IMR-90 (cell line): Measurements from ENCODE around the gene ULBP2. TPM values are rescaled to one million over a fixed set of nuclear protein-coding genes. Genes with fewer than 3 reads are reported as not detected.

Experiments used
- ATAC-seq: fragments of 200-7000 bp; cut with Tn5 transposase; 2 replicates; pipeline ENCODE4 v1.9.1; 2020; ENCODE audit warnings: low read depth, mild to moderate bottlenecking, moderate library complexity
- BruUV-seq: library from RNA; stranded (reverse); fragments of 400-500 nt; replicated peaks from 2 replicates; lab custom pipeline; 2021; lab: Mats Ljungman, UMichigan
- CTCF ChIA-PET: fragments of 300-600 bp; formaldehyde crosslinking; extraction: SDS; loops from one replicate; lab custom pipeline; 2021; ENCODE audit warnings: antibody characterized with exemption; lab: Yijun Ruan, JAX
- POLR2A ChIA-PET: fragments of 300-600 bp; sonication (Branson Sonifier 250); formaldehyde crosslinking; loops from one replicate; lab custom pipeline; 2022; ENCODE audit warnings: antibody characterized with exemption; ENCODE audit not compliant: unreplicated experiment; lab: Charles Lee
- DNase-seq: peaks from one replicate; pipeline ENCODE4 v3.0.0; 2013
- H2AFZ ChIP-seq: replicated peaks from 2 replicates; pipeline ENCODE3; 2013; ENCODE audit warnings: low read length, mild to moderate bottlenecking; ENCODE audit not compliant: poor library complexity
- H2AK5ac ChIP-seq: 2 replicates; pipeline ENCODE4 v1.6.1; 2013; ENCODE audit warnings: low read depth, low read length, inconsistent platforms
- H2AK9ac ChIP-seq: replicated peaks from 2 replicates; pipeline ENCODE3; 2013; ENCODE audit warnings: mild to moderate bottlenecking, low read depth, low read length, moderate library complexity; ENCODE audit not compliant: poor library complexity
- H2BK120ac ChIP-seq: 2 replicates; pipeline ENCODE4 v1.6.1; 2013; ENCODE audit warnings: low read depth, low read length, inconsistent platforms
- H2BK15ac ChIP-seq: 3 replicates; pipeline ENCODE4 v1.6.1; 2013; ENCODE audit warnings: low read depth, low read length, inconsistent platforms
- H2BK20ac ChIP-seq: 2 replicates; pipeline ENCODE4 v1.6.1; 2013; ENCODE audit warnings: low read depth, mild to moderate bottlenecking, inconsistent platforms, low read length, moderate library complexity
- H2BK5ac ChIP-seq: 2 replicates; pipeline ENCODE4 v1.6.1; 2013; ENCODE audit warnings: mild to moderate bottlenecking, low read depth, low read length, inconsistent platforms; ENCODE audit not compliant: poor library complexity, severe bottlenecking
- H3K14ac ChIP-seq: replicated peaks from 2 replicates; pipeline ENCODE4 v1.6.1; 2013; ENCODE audit warnings: low read depth, low read length, inconsistent platforms
- H3K18ac ChIP-seq: 2 replicates; pipeline ENCODE4 v1.6.1; 2013; ENCODE audit warnings: low read depth, low read length, control low read depth
- H3K23ac ChIP-seq: 2 replicates; pipeline ENCODE4 v1.6.1; 2013; ENCODE audit warnings: low read depth, low read length, inconsistent platforms
- H3K27ac ChIP-seq: 2 replicates; pipeline ENCODE4 v1.5.1; 2013; ENCODE audit warnings: mild to moderate bottlenecking, control low read depth, low read length; ENCODE audit not compliant: insufficient read depth
- H3K27me3 ChIP-seq: 2 replicates; pipeline ENCODE4 v1.6.1; 2013; ENCODE audit warnings: low read length; ENCODE audit not compliant: control insufficient read depth, insufficient read depth
- H3K36me3 ChIP-seq: 2 replicates; pipeline ENCODE4 v1.6.1; 2013; ENCODE audit warnings: low read length, mixed read lengths; ENCODE audit not compliant: control insufficient read depth, insufficient read depth
- H3K4ac ChIP-seq: 2 replicates; pipeline ENCODE4 v1.6.1; 2013; ENCODE audit warnings: low read depth, low read length, inconsistent platforms
- H3K4me1 ChIP-seq: 2 replicates; pipeline ENCODE4 v1.6.1; 2013; ENCODE audit warnings: low read length, mixed read lengths; ENCODE audit not compliant: control insufficient read depth, insufficient read depth
- H3K4me2 ChIP-seq: 2 replicates; pipeline ENCODE4 v1.6.1; 2013; ENCODE audit warnings: low read depth, mild to moderate bottlenecking, control low read depth, low read length, moderate library complexity
- H3K4me3 ChIP-seq: 2 replicates; pipeline ENCODE4 v1.5.1; 2013; ENCODE audit warnings: low read depth, mild to moderate bottlenecking, control low read depth, low read length, moderate library complexity; ENCODE audit not compliant: insufficient read depth
- H3K56ac ChIP-seq: 2 replicates; pipeline ENCODE4 v1.6.1; 2013; ENCODE audit warnings: low read length, inconsistent platforms; ENCODE audit not compliant: insufficient read depth; ENCODE audit errors: extremely low read depth
- H3K79me1 ChIP-seq, 2 experiments: 2 replicates each; pipeline ENCODE4 v1.6.1; 2013; ENCODE audit warnings: low read length in 2 of 2, inconsistent platforms in 1 of 2, low read depth in 1 of 2
- H3K9ac ChIP-seq: 2 replicates; pipeline ENCODE4 v1.6.1; 2013; ENCODE audit warnings: low read depth, low read length, control low read depth
- H3K9me1 ChIP-seq: 2 replicates; pipeline ENCODE4 v1.6.1; 2013; ENCODE audit warnings: low read length, inconsistent platforms; ENCODE audit not compliant: insufficient read depth
- H3K9me3 ChIP-seq: 2 replicates; pipeline ENCODE4 v1.6.1; 2013; ENCODE audit warnings: low read length; ENCODE audit not compliant: control insufficient read depth, insufficient read depth
- H4K20me1 ChIP-seq: 2 replicates; pipeline ENCODE4 v1.6.1; 2013; ENCODE audit warnings: low read length, inconsistent platforms; ENCODE audit not compliant: insufficient read depth
- H4K5ac ChIP-seq: 2 replicates; pipeline ENCODE4 v1.6.1; 2013; ENCODE audit warnings: mild to moderate bottlenecking, low read depth, low read length, control low read depth
- H4K8ac ChIP-seq, 2 experiments: 2 replicates each; pipeline ENCODE4 v1.6.1; 2013; ENCODE audit warnings: low read depth in 2 of 2, low read length in 2 of 2, control low read depth in 1 of 2, inconsistent platforms in 1 of 2
- H4K91ac ChIP-seq: 2 replicates; pipeline ENCODE4 v1.6.1; 2013; ENCODE audit warnings: low read depth, low read length, inconsistent platforms; ENCODE audit not compliant: insufficient read depth
- ELK1 ChIP-seq: fragments of 150-350 bp; IDR thresholded peaks from 2 replicates; pipeline ENCODE4 v1.6.1; 2016; ENCODE audit warnings: low read depth, mild to moderate bottlenecking, low read length, moderate library complexity, borderline replicate concordance
- SMC3 ChIP-seq: fragments of 150-350 bp; IDR thresholded peaks from 2 replicates; pipeline ENCODE4 v1.6.1; 2016; ENCODE audit warnings: low read depth, mild to moderate bottlenecking, antibody characterized with exemption, low read length, moderate library complexity
- WGBS, 2 experiments: methylation state at CpG; one replicate each; pipeline versions ENCODE4 v1.1.5 to v1.1.7; 2013; ENCODE audit warnings: missing lambda C conversion rate in 2 of 2; ENCODE audit not compliant: insufficient read length in 1 of 2; ENCODE audit errors: extremely low coverage in 2 of 2; 5-methylcytosine and 5-hydroxymethylcytosine counted together
- dilution Hi-C: fragments of 300-500 bp; cut with HindIII; formaldehyde crosslinking; loops from one replicate; pipeline ENCODE4 v1.14.3; 2018; ENCODE audit warnings: low sequenced_read_pairs; ENCODE audit not compliant: unreplicated experiment
- in situ Hi-C: fragments of 300-500 bp; cut with MboI; formaldehyde crosslinking; loops from 3 replicates; pipeline ENCODE4 v1.14.3; 2019; ENCODE audit warnings: low sequenced_read_pairs, inconsistent platforms, mixed read lengths
- intact Hi-C: fragments of 100-400 bp; cut with micrococcal nuclease; formaldehyde crosslinking; loops from 2 replicates; pipeline ENCODE4 v1.10.0; 2022
- polyA plus RNA-seq, 3 experiments: library from polyadenylated mRNA; depleted of rRNA; stranded (reverse); fragments of >200 nt; gene quantifications; 2 replicates each; pipeline ENCODE4 v1.2.3, GENCODE V29; 2012; ENCODE audit warnings: low replicate concordance in 1 of 3
- total RNA-seq: library from RNA; depleted of rRNA; stranded (reverse); fragments of >200 nt; gene quantifications from 2 replicates; pipeline ENCODE4 v1.2.3, GENCODE V29; 2012

Gene ULBP2
- total and polyA plus RNA-seq, 2 of the 4 experiments (the other 2 are of a cell fraction) = 7.9 to 16.2 TPM

GRCh38 chr6:149951096-149951495 lies 9.3 kb downstream of the ULBP2 start:
- BruUV-seq = no TSS peak

More at GRCh38 chr6:149951096-149951495, 9.3 kb downstream of the ULBP2 start:
- TF ChIP-seq ELK1 = no peak
- no peak for TF ChIP-seq SMC3
- no peak overlapping the region for H3K27ac ChIP-seq
- WGBS, 2 experiments = 31% methylated on average over 2 of the region's 9 CpGs; no CpG with 5 or more reads in 1 of the 2 experiments
- no peak overlapping the region for H4K91ac ChIP-seq
- H3K4me2 ChIP-seq = no peak overlapping the region
- no peak for ATAC-seq
- no peak overlapping the region for H2BK20ac ChIP-seq
- H3K4me3 ChIP-seq = no peak overlapping the region
- H3K18ac ChIP-seq = no peak overlapping the region
- H3K23ac ChIP-seq = no peak overlapping the region
- no peak for DNase-seq
- no peak overlapping the region for H2AK5ac ChIP-seq
- H3K27me3 ChIP-seq = peaks cover 45% of the 10 kb centered on the region
- H3K9ac ChIP-seq = no peak overlapping the region
- POLR2A ChIA-PET = no interaction called here
- no peak overlapping the region for H2AFZ ChIP-seq
- H3K4ac ChIP-seq = no peak overlapping the region
- no peaks in the 10 kb centered on the region for H3K36me3 ChIP-seq
- H3K4me1 ChIP-seq = no peaks in the 10 kb centered on the region
- no peak overlapping the region for H2BK15ac ChIP-seq
- H4K20me1 ChIP-seq = no peaks in the 10 kb centered on the region
- dilution Hi-C loops = no loop called here
- H3K56ac ChIP-seq = no peak overlapping the region
- H3K14ac ChIP-seq = no peak overlapping the region
- H4K5ac ChIP-seq = no peak overlapping the region
- no peak overlapping the region for H2BK5ac ChIP-seq
- H2BK120ac ChIP-seq = no peak overlapping the region
- intact Hi-C loops = no loop called here
- in situ Hi-C loops = no loop called here
- no peaks in the 10 kb centered on the region for H3K79me1 ChIP-seq
- no peak overlapping the region for H2AK9ac ChIP-seq
- CTCF ChIA-PET = no interaction called here
- H3K9me1 ChIP-seq = no peaks in the 10 kb centered on the region
- no peak overlapping the region for H4K8ac ChIP-seq
- no peaks in the 10 kb centered on the region for H3K9me3 ChIP-seq
